ENCODE measurements around the gene PSMB3. TPM values are rescaled to one million over a fixed set of nuclear protein-coding genes. Genes with fewer than 3 reads are reported as not detected.

The PSMB3 gene
- total RNA-seq, 1 experiment from 2014 or later = 441 TPM

GRCh38 chr17:38727736-38728135 lies 24.8 kb upstream of the PSMB3 start:
- intact Hi-C loops (cut with micrococcal nuclease) = no loop called here
- no peaks in the 10 kb centered on the region for H3K27me3 ChIP-seq (ENCODE audit: low read length)
- H3K79me2 ChIP-seq (ENCODE audit: low read length) = peaks cover 23% of the 10 kb centered on the region
- H3K27ac ChIP-seq (ENCODE audit: low read length) = no peak overlapping the region
- BruUV-seq (replicated peaks) = no TSS peak
- H3K4me2 ChIP-seq (ENCODE audit: low read length) = no peak overlapping the region
- H3K9me3 ChIP-seq (ENCODE audit: low read length) = no peaks in the 10 kb centered on the region
- DNase-seq (no peak), ATAC-seq (no peak)
- POLR2A ChIA-PET (ENCODE audit: unreplicated experiment) = no interaction called here
- no peak for TF ChIP-seq EZH2 (IDR thresholded peaks at IDR 0.05; ENCODE audit: low read length, unreplicated experiment)
- H3K4me1 ChIP-seq (ENCODE audit: insufficient read depth, low read length) = peaks cover 20% of the 10 kb centered on the region
- no peaks in the 10 kb centered on the region for H4K20me1 ChIP-seq (ENCODE audit: low read length)
- H2AFZ ChIP-seq (ENCODE audit: low read length) = no peak overlapping the region
- no peaks in the 10 kb centered on the region for H3F3A ChIP-seq (ENCODE audit: low read length, unreplicated experiment)
- no peaks in the 10 kb centered on the region for H3K9me2 ChIP-seq (replicated peaks; ENCODE audit: low read length)
- no peaks in the 10 kb centered on the region for H3K36me3 ChIP-seq (ENCODE audit: low read depth, low read length)
- H3K4me3 ChIP-seq (ENCODE audit: low read length) = no peak overlapping the region
- CTCF ChIA-PET = no interaction called here
- no peak overlapping the region for H3K9ac ChIP-seq (ENCODE audit: low read length)

GRCh38 chr17:38728290-38728831 lies 24.2 kb upstream of the PSMB3 start:
- no peak overlapping the region for H3K4me3 ChIP-seq (ENCODE audit: low read length)
- TF ChIP-seq EZH2 (IDR thresholded peaks at IDR 0.05; ENCODE audit: low read length, unreplicated experiment) (no peak), CTCF (conservative IDR thresholded peaks at IDR 0.05; ENCODE audit: low read depth, low read length) (no peak), EZH2phosphoT487 (IDR thresholded peaks at IDR 0.05; ENCODE audit: borderline replicate concordance, low read length) (no peak)
- H3K9me3 ChIP-seq (ENCODE audit: low read length) = no peaks in the 10 kb centered on the region
- no peaks in the 10 kb centered on the region for H3K9me2 ChIP-seq (replicated peaks; ENCODE audit: low read length)
- no peak overlapping the region for H3K9ac ChIP-seq (ENCODE audit: low read length)
- no peaks in the 10 kb centered on the region for H3K27me3 ChIP-seq (ENCODE audit: low read length)
- ChIA-PET POLR2A (ENCODE audit: unreplicated experiment) (no interaction called here), CTCF (interaction anchor here (0.6 kb wide), 1 partner anchor 79 kb away, joined by 5 read pairs; no protein-coding TSS in a partner anchor)
- H3K4me2 ChIP-seq (ENCODE audit: low read length) = no peak overlapping the region
- DNase-seq (no peak), ATAC-seq (no peak)
- H4K20me1 ChIP-seq (ENCODE audit: low read length) = no peaks in the 10 kb centered on the region
- H3K27ac ChIP-seq (ENCODE audit: low read length) = no peak overlapping the region
- BruUV-seq (replicated peaks) = no TSS peak
- no peaks in the 10 kb centered on the region for H3F3A ChIP-seq (ENCODE audit: low read length, unreplicated experiment)
- no peaks in the 10 kb centered on the region for H3K36me3 ChIP-seq (ENCODE audit: low read depth, low read length)
- H3K4me1 ChIP-seq (ENCODE audit: insufficient read depth, low read length) = peaks cover 20% of the 10 kb centered on the region
- peaks cover 23% of the 10 kb centered on the region for H3K79me2 ChIP-seq (ENCODE audit: low read length)
- no peak overlapping the region for H2AFZ ChIP-seq (ENCODE audit: low read length)
- intact Hi-C loops (cut with micrococcal nuclease) = no loop called here

GRCh38 chr17:38729368-38729885 lies 23.1 kb upstream of the PSMB3 start:
- no peaks in the 10 kb centered on the region for H3K36me3 ChIP-seq (ENCODE audit: low read depth, low read length)
- intact Hi-C loops (cut with micrococcal nuclease) = no loop called here
- ChIA-PET POLR2A (ENCODE audit: unreplicated experiment) (no interaction called here), CTCF (interaction anchor here (0.6 kb wide), 1 partner anchor 67 kb away, joined by 3 read pairs; no protein-coding TSS in a partner anchor)
- H2AFZ ChIP-seq (ENCODE audit: low read length) = peak overlapping the region; percentile 59
- H3K27me3 ChIP-seq (ENCODE audit: low read length) = no peaks in the 10 kb centered on the region
- H3K4me1 ChIP-seq (ENCODE audit: insufficient read depth, low read length) = peaks cover 20% of the 10 kb centered on the region
- peak overlapping the region; percentile 85 for H3K4me2 ChIP-seq (ENCODE audit: low read length)
- peak overlapping the region; percentile 71 for H3K4me3 ChIP-seq (ENCODE audit: low read length)
- no peaks in the 10 kb centered on the region for H3K9me3 ChIP-seq (ENCODE audit: low read length)
- TF ChIP-seq EZH2 (IDR thresholded peaks at IDR 0.05; ENCODE audit: low read length, unreplicated experiment) (no peak), CTCF (conservative IDR thresholded peaks at IDR 0.05; ENCODE audit: low read depth, low read length) (no peak), EZH2phosphoT487 (IDR thresholded peaks at IDR 0.05; ENCODE audit: borderline replicate concordance, low read length) (no peak)
- DNase-seq (no peak), ATAC-seq (no peak)
- no peaks in the 10 kb centered on the region for H3F3A ChIP-seq (ENCODE audit: low read length, unreplicated experiment)
- peaks cover 23% of the 10 kb centered on the region for H3K79me2 ChIP-seq (ENCODE audit: low read length)
- H3K27ac ChIP-seq (ENCODE audit: low read length) = no peak overlapping the region
- H3K9me2 ChIP-seq (replicated peaks; ENCODE audit: low read length) = no peaks in the 10 kb centered on the region
- no TSS peak for BruUV-seq (replicated peaks)
- peak overlapping the region; percentile 50; the same call in 1 of the 2 replicates for H3K9ac ChIP-seq (ENCODE audit: low read length)
- 0 out of 2 replicates have a peak, but pooled peaks cover 1% of the 10 kb centered on the region for H4K20me1 ChIP-seq (ENCODE audit: low read length)

Data from PC-3 (cell line).